Mesothelial cell of epicardium (in vitro differentiated cells): ENCODE data around the gene CLIC1. TPM values are rescaled to one million over a fixed set of nuclear protein-coding genes. Genes with fewer than 3 reads are reported as not detected.
A peak's percentile ranks its signal among the peaks of the same experiment; 100 is the strongest.

Experiments used
- DNase-seq, 2 experiments: peaks; one replicate each; pipeline ENCODE4 v3.0.0; 2021; ENCODE audit warnings: low spot score in 2 of 2; ENCODE audit not compliant: unreplicated experiment in 2 of 2
- H3K27ac Mint-ChIP-seq: 2 replicates; pipeline ENCODE4 v1.8.0; 2021; ENCODE audit warnings: mixed read lengths
- H3K27me3 Mint-ChIP-seq: 2 replicates; pipeline ENCODE4 v1.8.0; 2021; ENCODE audit warnings: low read depth, mixed read lengths
- H3K36me3 Mint-ChIP-seq: 2 replicates; pipeline ENCODE4 v1.8.0; 2021; ENCODE audit warnings: mixed read lengths
- H3K4me1 Mint-ChIP-seq: 2 replicates; pipeline ENCODE4 v1.8.0; 2021; ENCODE audit warnings: mixed read lengths
- H3K4me3 Mint-ChIP-seq: 2 replicates; pipeline ENCODE4 v1.8.0; 2021; ENCODE audit warnings: mild to moderate bottlenecking, moderate library complexity, mixed read lengths
- H3K9me3 Mint-ChIP-seq: 2 replicates; pipeline ENCODE4 v1.8.0; 2021; ENCODE audit warnings: mixed read lengths
- CTCF ChIP-seq: fragments of 200-600 bp; sonication (generic); IDR thresholded peaks from one replicate; pipeline ENCODE4 v1.5.0; 2021; ENCODE audit warnings: antibody characterized with exemption; ENCODE audit not compliant: unreplicated experiment
- total RNA-seq: library from RNA; stranded (reverse); gene quantifications from 3 replicates; pipeline ENCODE4 v1.2.1, GENCODE V29; 2021

Gene CLIC1
- total RNA-seq, 1 donor from 2014 or later = 133 TPM

GRCh38 chr6:31749301-31750036 is 13.1 kb upstream of the CLIC1 start:
- DNase-seq = no peak
- Mint-ChIP-seq H3K4me1 (no peaks in the 10 kb centered on the region), H3K4me3 (no peak overlapping the region), H3K27ac (no peak overlapping the region), H3K9me3 (no peaks in the 10 kb centered on the region), H3K36me3 (peaks cover 3% of the 10 kb centered on the region), H3K27me3 (no peaks in the 10 kb centered on the region)
- TF ChIP-seq CTCF = no peak

GRCh38 chr6:31744422-31744821 is 8.1 kb upstream of the CLIC1 start:
- Mint-ChIP-seq H3K9me3 (no peaks in the 10 kb centered on the region), H3K36me3 (peaks cover 5% of the 10 kb centered on the region), H3K27ac (no peak overlapping the region), H3K4me3 (no peak overlapping the region), H3K4me1 (peaks cover 15% of the 10 kb centered on the region), H3K27me3 (no peaks in the 10 kb centered on the region)
- TF ChIP-seq CTCF = no peak
- DNase-seq = no peak

GRCh38 chr6:31742894-31743293 is 6.6 kb upstream of the CLIC1 start:
- no peak for TF ChIP-seq CTCF
- no peak for DNase-seq
- Mint-ChIP-seq H3K27me3 (no peaks in the 10 kb centered on the region), H3K4me3 (no peak overlapping the region), H3K27ac (no peak overlapping the region), H3K36me3 (peaks cover 2% of the 10 kb centered on the region), H3K4me1 (peaks cover 30% of the 10 kb centered on the region), H3K9me3 (no peaks in the 10 kb centered on the region)

GRCh38 chr6:31741815-31742214 is 5.5 kb upstream of the CLIC1 start:
- Mint-ChIP-seq H3K36me3 (peaks cover 2% of the 10 kb centered on the region), H3K4me1 (peaks cover 41% of the 10 kb centered on the region), H3K27me3 (no peaks in the 10 kb centered on the region), H3K9me3 (no peaks in the 10 kb centered on the region), H3K4me3 (no peak overlapping the region), H3K27ac (no peak overlapping the region)
- DNase-seq = no peak
- no peak for TF ChIP-seq CTCF

- no peak for DNase-seq
- Mint-ChIP-seq H3K36me3 (peaks cover 2% of the 10 kb centered on the region), H3K4me3 (peak overlapping the region; percentile 85), H3K4me1 (peaks cover 51% of the 10 kb centered on the region), H3K27me3 (no peaks in the 10 kb centered on the region), H3K9me3 (no peaks in the 10 kb centered on the region), H3K27ac (peak overlapping the region; percentile 95)
- TF ChIP-seq CTCF = no peak
Observed at GRCh38 chr6:31740397-31741223, 4.3 kb upstream of the CLIC1 start.
